Stomach (tissue), 9 donors: ENCODE measurements around the gene WIZ. TPM values are rescaled to one million over a fixed set of nuclear protein-coding genes. Genes with fewer than 3 reads are reported as not detected.
"Not testable (repeated sequence)": the region's sequence is repeated elsewhere in the genome, so short reads cannot be mapped to it uniquely, and the experiment has no call there.

Experiments used
- DNase-seq, 2 donors: peaks; one replicate each; pipeline versions ENCODE4 v3.0.0 to v3.0.0-alpha.2; 2013 to 2019
- H3K27ac ChIP-seq, 5 donors: fragments of 200-600 bp in 4 of 5; sonication (generic) in 4 of 5; one replicate each; pipeline ENCODE4 v1.5.1; 2013 to 2019; ENCODE audit warnings: mild to moderate bottlenecking in 1 of 5, moderate library complexity in 1 of 5
- H3K27me3 ChIP-seq, 3 donors: fragments of 200-600 bp; sonication (generic); one replicate each; pipeline ENCODE4 v1.5.1; 2017 to 2019; ENCODE audit warnings: mixed run types in 1 of 3
- H3K36me3 ChIP-seq, 4 donors: fragments of 200-600 bp; sonication (generic); 1 replicate in 3 of 4; 2 replicates in 1 of 4; pipeline ENCODE4 v1.5.1; 2016 to 2019
- H3K4me1 ChIP-seq, 4 donors: fragments of 200-600 bp; sonication (generic); one replicate each; pipeline ENCODE4 v1.5.1; 2016 to 2019
- H3K4me3 ChIP-seq, 4 donors: fragments of 200-600 bp; sonication (generic) in 3 of 4; one replicate each; pipeline ENCODE4 v1.5.1; 2016 to 2019; ENCODE audit warnings: mild to moderate bottlenecking in 1 of 4
- H3K9me3 ChIP-seq, 4 donors: fragments of 200-600 bp; sonication (generic); one replicate each; pipeline ENCODE4 v1.5.1; 2016 to 2019
- CTCF ChIP-seq, 7 experiments: fragments of 450-650 bp in 4 of 7; fragments of 200-600 bp in 3 of 7; sonication (generic) in 3 of 7; IDR thresholded peaks; one replicate each; pipeline ENCODE4 v1.5.1; 2016 to 2019; ENCODE audit warnings: antibody characterized with exemption in 7 of 7, control low read depth in 2 of 7, mild to moderate bottlenecking in 1 of 7
- EP300 ChIP-seq: sonication (generic); formaldehyde crosslinking; IDR thresholded peaks from one replicate; pipeline ENCODE4 v1.6.1; 2017; ENCODE audit warnings: antibody characterized with exemption
- POLR2A ChIP-seq, 4 donors: fragments of 450-650 bp; IDR thresholded peaks; one replicate each; pipeline ENCODE4 v1.6.1; 2016; ENCODE audit warnings: antibody characterized with exemption in 4 of 4, control low read depth in 2 of 4, mild to moderate bottlenecking in 1 of 4, moderate library complexity in 1 of 4
- POLR2AphosphoS5 ChIP-seq, 3 donors: sonication (generic); formaldehyde crosslinking; IDR thresholded peaks; one replicate each; pipeline ENCODE4 v1.6.1; 2016; ENCODE audit warnings: antibody characterized with exemption in 3 of 3
- WGBS, 5 donors: extraction: QIAGEN DNeasy Blood & Tissue Kit in 3 of 5; methylation state at CpG; one replicate each; pipeline versions ENCODE4 v1.1.5 to v1.1.7; 2013 to 2018; 5-methylcytosine and 5-hydroxymethylcytosine counted together
- intact Hi-C: fragments of 100-400 bp; cut with DNase I; formaldehyde crosslinking; loops from one replicate; pipeline ENCODE4 v1.15.1; 2023; ENCODE audit warnings: low total_unique reads
- polyA plus RNA-seq, 3 donors: library from polyadenylated mRNA; stranded (reverse); fragments of 200-250 nt; gene quantifications; one replicate each; pipeline ENCODE4 v1.2.3, GENCODE V29; 2013
- total RNA-seq, 5 donors: library from RNA; depleted of rRNA; stranded (reverse); fragments of >200 nt; gene quantifications; one replicate each; pipeline versions ENCODE4 v1.1.0 to v1.2.3, GENCODE V29; 2014 to 2016
- donor health status: healthy with polysubstance abuse.
- donor health status: Bipolar disorder and iron deficiency.
- donor health status: healthy.

The WIZ gene
- total and polyA plus RNA-seq, 8 donors: 13.9 to 124 (median 18.3) TPM

DNA sequence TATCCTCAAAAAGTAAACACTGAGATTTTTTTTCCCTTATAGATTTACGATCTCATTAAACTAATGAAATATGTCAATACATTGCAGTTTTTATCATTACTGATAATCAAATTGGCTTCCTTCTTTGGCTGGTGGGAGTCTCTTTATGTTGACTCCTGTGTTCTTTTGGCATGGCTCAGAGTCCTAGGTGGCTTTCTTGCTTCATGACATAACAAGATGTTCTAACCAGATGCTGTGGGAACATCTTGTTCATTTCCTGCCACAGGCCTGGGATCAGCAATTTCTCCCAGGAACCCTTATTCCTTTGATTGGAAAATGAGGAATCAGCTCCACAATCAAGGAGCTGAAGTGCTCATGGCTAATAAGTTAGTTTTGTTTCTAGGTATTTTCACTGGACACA lies 45.4 kb upstream of the WIZ start:
- no peak overlapping the region for H3K27ac ChIP-seq
- 42 to 52% (median 44%) methylated on average over 1 of the region's 1 CpG for WGBS, 5 donors
- peaks cover 0 to 5% (median 0%) of the 10 kb centered on the region in 4 donors for H3K9me3 ChIP-seq

GRCh38 chr19:15488489-15489226 lies 38.9 kb upstream of the WIZ start:
- Histone ChIP-seq H3K27ac (no peak overlapping the region), H3K27me3 (no peaks in the 10 kb centered on the region), H3K9me3 (peaks cover 0 to 5% (median 0%) of the 10 kb centered on the region in 4 donors), H3K36me3 (no peaks in the 10 kb centered on the region), H3K4me1 (no peaks in the 10 kb centered on the region), H3K4me3 (no peak overlapping the region)
- TF ChIP-seq POLR2AphosphoS5 (IDR thresholded peaks at IDR 0.05) (no peak), CTCF (IDR thresholded peaks at IDR 0.05) (no peak), POLR2A (IDR thresholded peaks at IDR 0.05) (no peak), EP300 (no peak)
- DNase-seq: no peak
- 62 to 71% (median 67%) methylated on average over 13 of the region's 13 CpGs for WGBS, 5 donors
- intact Hi-C loops: no loop called here

More for the DNA sequence above, 45.4 kb upstream of the WIZ start:
- TF ChIP-seq POLR2A (IDR thresholded peaks at IDR 0.05) (no peak), EP300 (no peak), CTCF (IDR thresholded peaks at IDR 0.05) (no peak), POLR2AphosphoS5 (IDR thresholded peaks at IDR 0.05) (no peak)
- intact Hi-C loops: no loop called here
- H3K27me3 ChIP-seq: peaks cover 0 to 10% (median 0%) of the 10 kb centered on the region in 3 donors
- no peaks in the 10 kb centered on the region for H3K36me3 ChIP-seq
- DNase-seq: no peak
- peaks cover 0 to 6% (median 0%) of the 10 kb centered on the region in 4 donors for H3K4me1 ChIP-seq
- no peak overlapping the region for H3K4me3 ChIP-seq

GRCh38 chr19:15487038-15487437 lies 37.3 kb upstream of the WIZ start:
- no peak overlapping the region for H3K27ac ChIP-seq
- H3K4me1 ChIP-seq: no peaks in the 10 kb centered on the region
- no peaks in the 10 kb centered on the region for H3K27me3 ChIP-seq
- 86 to 94% (median 92%) methylated on average over 4 of the region's 4 CpGs for WGBS, 5 donors
- TF ChIP-seq POLR2A (IDR thresholded peaks at IDR 0.05) (no peak), CTCF (IDR thresholded peaks at IDR 0.05) (no peak), EP300 (no peak), POLR2AphosphoS5 (IDR thresholded peaks at IDR 0.05) (no peak)
- no peak overlapping the region for H3K4me3 ChIP-seq
- no peaks in the 10 kb centered on the region for H3K9me3 ChIP-seq
- DNase-seq: no peak
- intact Hi-C loops: no loop called here
- no peaks in the 10 kb centered on the region for H3K36me3 ChIP-seq

- H3K4me1 ChIP-seq, H3K4me3 ChIP-seq, H3K9me3 ChIP-seq, H3K27ac ChIP-seq, H3K36me3 ChIP-seq, intact Hi-C loops, H3K27me3 ChIP-seq, DNase-seq: not testable (repeated sequence)
- 54 to 70% (median 63%) methylated on average over 5 of the region's 5 CpGs for WGBS, 5 donors
Observed at GRCh38 chr19:15485768-15486167, 36.0 kb upstream of the WIZ start.

- DNase-seq, intact Hi-C loops, H3K36me3 ChIP-seq, H3K4me3 ChIP-seq, H3K27me3 ChIP-seq, H3K4me1 ChIP-seq, H3K9me3 ChIP-seq, H3K27ac ChIP-seq: not testable (repeated sequence)
- 81 to 92% (median 91%) methylated on average over 7 of the region's 7 CpGs for WGBS, 5 donors
Observed at GRCh38 chr19:15480996-15481395, 31.2 kb upstream of the WIZ start.
